ENCODE data around the gene SLCO2A1. TPM values are rescaled to one million over a fixed set of nuclear protein-coding genes. Genes with fewer than 3 reads are reported as not detected.

The SLCO2A1 gene
- total and polyA plus RNA-seq, 8 donors = 34.7 to 180 (median 57.6) TPM

DNA sequence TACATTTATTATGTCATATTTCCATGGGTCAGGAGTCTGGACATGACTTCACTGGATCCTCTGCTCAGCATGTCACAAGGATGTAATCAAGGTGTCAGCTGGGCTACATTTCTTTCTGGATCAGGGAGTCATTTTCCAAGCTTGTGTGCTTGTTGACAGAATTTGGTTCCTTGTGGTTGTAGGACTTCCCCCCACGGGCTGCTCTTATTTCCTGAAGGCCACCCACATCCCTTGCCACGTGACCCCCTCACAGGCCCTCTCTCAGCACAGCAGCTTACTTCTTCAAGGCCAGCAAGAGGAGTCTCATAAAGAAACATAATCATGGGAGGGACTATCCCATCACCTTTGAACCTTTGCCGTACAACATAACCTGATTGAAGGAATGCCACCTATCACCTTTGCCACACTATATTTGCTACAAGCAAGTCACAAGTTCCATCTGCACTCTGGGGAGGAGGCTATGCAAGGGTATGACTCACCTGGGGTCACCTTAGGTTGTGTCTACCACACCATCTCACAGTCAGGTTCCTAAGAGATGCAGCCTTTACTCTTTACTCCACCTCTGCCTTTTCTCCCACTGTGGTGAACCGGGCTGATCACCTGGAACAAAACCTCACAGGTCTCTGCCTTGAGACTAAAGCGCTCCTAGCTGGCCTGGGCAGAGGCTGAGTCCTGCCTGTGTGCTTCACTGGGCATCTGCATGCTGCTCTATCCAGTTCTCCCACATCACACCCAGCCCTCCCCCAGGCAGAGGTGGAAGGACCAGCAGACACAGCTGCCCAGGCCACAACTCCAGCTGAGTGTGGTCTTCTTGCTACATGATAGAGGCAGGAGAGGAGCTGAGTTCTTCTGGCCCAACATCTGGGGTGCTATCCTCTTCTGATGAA lies 147.5 kb downstream of the SLCO2A1 start:
- Histone ChIP-seq H3K4me1 (no peaks in the 10 kb centered on the region), H3K4me3 (no peak overlapping the region), H3K9me3 (peaks cover 0 to 12% of the 10 kb centered on the region in 2 donors), H3K27me3 (no peaks in the 10 kb centered on the region), H3K36me3 (no peaks in the 10 kb centered on the region), H3K27ac (no peak overlapping the region)
- no peak for TF ChIP-seq CTCF (IDR thresholded peaks at IDR 0.05)
- ATAC-seq = no peak
- no peak for DNase-seq
- intact Hi-C loops (cut with DNase I) = no loop called here

GRCh38 chr3:133881492-133881891 lies 148.2 kb downstream of the SLCO2A1 start:
- no peak for DNase-seq
- TF ChIP-seq CTCF (IDR thresholded peaks at IDR 0.05) = no peak
- no peak overlapping the region for H3K27ac ChIP-seq
- intact Hi-C loops (cut with DNase I) = no loop called here
- H3K4me3 ChIP-seq = no peak overlapping the region
- H3K4me1 ChIP-seq = no peaks in the 10 kb centered on the region
- H3K36me3 ChIP-seq = no peaks in the 10 kb centered on the region
- no peak for ATAC-seq
- peaks cover 0 to 12% of the 10 kb centered on the region in 2 donors for H3K9me3 ChIP-seq
- no peaks in the 10 kb centered on the region for H3K27me3 ChIP-seq

DNA sequence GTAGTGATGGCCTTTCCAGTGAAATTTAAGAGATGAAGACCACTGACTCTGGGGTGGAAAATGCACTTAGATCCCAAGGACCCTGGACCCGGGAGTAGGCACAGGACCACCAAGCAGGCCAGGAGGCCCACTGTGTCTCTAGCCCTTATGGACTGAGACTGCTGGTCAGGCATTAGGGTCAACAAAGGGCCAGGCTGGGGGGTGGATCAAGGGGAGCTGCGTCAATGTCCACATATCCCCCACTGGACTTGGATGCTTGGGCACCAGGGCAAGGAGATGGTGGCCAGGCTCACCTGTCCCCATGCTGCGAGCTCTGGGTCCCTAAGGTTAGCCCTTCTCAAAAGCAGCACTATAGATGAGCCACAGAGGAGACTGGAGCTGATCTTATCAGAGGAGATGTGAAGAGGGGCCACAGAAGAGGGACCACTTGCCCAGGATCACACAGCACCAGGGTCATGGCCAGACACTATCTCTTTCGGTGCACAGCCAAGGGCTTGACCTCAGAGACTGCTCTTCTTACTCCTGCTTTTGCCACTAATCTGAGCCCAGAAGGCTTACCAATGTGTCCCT lies 148.8 kb downstream of the SLCO2A1 start:
- no peaks in the 10 kb centered on the region for H3K36me3 ChIP-seq
- H3K27ac ChIP-seq = no peak overlapping the region
- no peaks in the 10 kb centered on the region for H3K27me3 ChIP-seq
- H3K4me1 ChIP-seq = no peaks in the 10 kb centered on the region
- no peak for ATAC-seq
- H3K4me3 ChIP-seq = no peak overlapping the region
- no peak for DNase-seq
- intact Hi-C loops (cut with DNase I) = no loop called here
- H3K9me3 ChIP-seq = peaks cover 0 to 12% of the 10 kb centered on the region in 2 donors
- no peak for TF ChIP-seq CTCF (IDR thresholded peaks at IDR 0.05)

GRCh38 chr3:133880287-133880686 lies 149.4 kb downstream of the SLCO2A1 start:
- no peak overlapping the region for H3K27ac ChIP-seq
- H3K27me3 ChIP-seq = no peaks in the 10 kb centered on the region
- no peak for ATAC-seq
- no peaks in the 10 kb centered on the region for H3K4me1 ChIP-seq
- no peak overlapping the region for H3K4me3 ChIP-seq
- no peak for TF ChIP-seq CTCF (IDR thresholded peaks at IDR 0.05)
- H3K9me3 ChIP-seq = peaks cover 0 to 12% of the 10 kb centered on the region in 2 donors
- no peaks in the 10 kb centered on the region for H3K36me3 ChIP-seq
- no peak for DNase-seq
- intact Hi-C loops (cut with DNase I) = no loop called here

DNA sequence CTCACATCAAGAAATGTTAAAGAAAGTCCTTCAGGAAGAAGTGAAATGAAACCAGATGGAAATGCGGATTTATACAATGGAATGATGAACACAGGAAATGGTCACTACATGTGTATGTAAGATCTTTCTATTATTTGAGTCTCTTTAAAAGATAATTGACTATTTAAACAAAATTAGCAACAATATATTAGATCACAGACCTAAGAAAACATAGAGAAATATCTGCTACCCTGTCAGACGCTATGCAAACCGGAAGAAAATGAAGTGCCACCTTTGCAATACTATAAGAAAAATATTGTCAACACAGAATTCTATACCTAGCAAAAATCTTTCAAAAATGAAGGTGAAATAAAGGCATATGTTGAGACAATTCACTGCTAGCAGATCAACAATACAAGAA lies 151.2 kb downstream of the SLCO2A1 start:
- intact Hi-C loops (cut with DNase I) = no loop called here
- no peaks in the 10 kb centered on the region for H3K36me3 ChIP-seq
- ATAC-seq (no peak), DNase-seq (no peak)
- no peaks in the 10 kb centered on the region for H3K4me1 ChIP-seq
- H3K9me3 ChIP-seq = peaks cover 0 to 12% of the 10 kb centered on the region in 2 donors
- no peaks in the 10 kb centered on the region for H3K27me3 ChIP-seq
- no peak for TF ChIP-seq CTCF (IDR thresholded peaks at IDR 0.05)
- H3K27ac ChIP-seq = no peak overlapping the region
- H3K4me3 ChIP-seq = no peak overlapping the region
